HuH-7 (cell line): ENCODE data around the gene TINAG.

Experiments used
- DNase-seq: peaks from one replicate; pipeline ENCODE4 v3.0.0; 2011; ENCODE audit warnings: low spot score

Gene TINAG

DNA sequence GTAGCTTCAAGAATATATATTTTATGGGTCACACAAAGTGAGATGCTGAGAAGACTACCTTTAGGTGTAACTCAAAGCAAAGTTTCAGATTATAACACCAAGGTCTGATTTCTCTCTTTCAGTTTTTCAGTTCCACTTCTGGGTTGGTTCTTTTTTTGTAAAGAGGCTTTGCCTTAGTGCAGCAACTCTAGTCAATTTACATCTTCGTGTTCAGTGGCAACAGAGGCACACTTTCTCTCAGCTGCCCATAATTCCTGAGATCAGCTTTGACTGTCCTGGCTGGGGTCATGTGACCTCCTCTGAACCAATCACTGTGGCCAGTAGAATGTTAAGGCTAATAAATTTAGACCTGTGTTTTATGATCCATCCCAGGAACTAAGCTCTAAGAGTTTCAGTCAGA is 120.2 kb downstream of the TINAG start:
- no peak for DNase-seq

DNA sequence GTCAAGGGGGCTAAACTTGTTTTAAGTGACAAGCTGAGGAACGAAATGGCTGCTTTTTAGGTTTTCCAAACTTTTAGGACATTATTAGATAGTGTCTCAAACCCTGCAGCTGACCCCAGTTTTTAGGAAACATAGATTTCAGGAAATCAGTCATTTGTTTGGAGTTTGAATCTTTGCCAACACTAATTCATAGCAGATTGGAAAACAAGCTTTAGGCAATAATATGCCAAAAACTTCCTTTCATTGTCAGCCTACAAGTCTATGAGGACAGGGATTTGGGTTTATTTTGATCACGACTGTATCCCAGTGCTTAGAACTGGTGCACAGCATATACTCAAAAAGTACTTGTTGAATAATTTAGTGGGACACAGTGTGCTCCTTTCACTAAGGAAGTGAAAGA is 123.2 kb downstream of the TINAG start:
- DNase-seq: no peak
